ENCODE measurements around the gene CA10.

Gene CA10

DNA sequence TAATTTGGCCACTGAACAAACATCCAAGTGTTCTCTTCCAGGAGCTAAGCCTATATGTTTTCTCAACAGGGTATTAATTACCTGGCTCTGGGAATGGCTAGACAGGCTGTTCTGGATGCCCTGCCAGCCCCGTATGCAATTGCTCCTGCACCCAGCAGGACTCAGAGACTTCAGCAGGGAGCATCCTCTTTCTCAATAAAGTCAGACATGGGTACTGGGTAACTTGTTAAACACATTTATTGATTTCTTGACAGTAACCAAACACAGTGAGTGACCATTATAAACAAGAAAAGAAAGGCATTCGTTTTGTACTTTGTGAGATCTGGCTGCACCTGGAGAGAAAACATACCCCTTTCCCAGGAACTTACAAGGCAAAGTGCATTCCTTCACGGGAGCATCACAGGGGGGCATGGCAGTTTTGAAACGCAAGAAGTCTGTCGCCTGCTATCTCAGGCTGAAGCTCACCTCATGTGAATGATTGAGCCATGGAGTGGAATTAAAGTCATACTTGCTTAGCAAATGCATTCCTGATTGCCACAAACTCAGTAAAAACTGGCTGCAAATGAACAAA is 528.3 kb downstream of the CA10 start:
- FAIRE-seq, result no peak

DNA sequence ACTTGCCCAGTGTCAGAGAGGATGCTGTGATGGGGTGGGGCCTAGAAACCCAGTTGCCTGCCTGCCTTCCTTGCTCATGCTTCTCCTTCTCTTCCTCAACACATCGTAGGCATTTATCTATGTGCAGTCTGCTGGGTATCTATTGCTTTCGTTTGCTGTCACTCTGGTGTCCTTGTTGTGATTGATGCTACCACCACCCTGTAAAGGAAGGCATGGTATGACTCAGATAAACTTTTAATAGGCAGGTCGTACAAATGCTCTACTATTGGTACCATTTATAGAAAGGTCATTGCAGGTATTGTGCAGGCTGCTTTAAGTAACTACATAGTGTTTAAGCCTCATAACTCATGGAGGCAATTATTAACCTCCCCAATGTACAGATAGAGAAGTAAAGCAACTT is 529.3 kb downstream of the CA10 start:
- FAIRE-seq, result no peak

- no peak for FAIRE-seq
Observed at GRCh38 chr17:51627779-51628178, 530.7 kb downstream of the CA10 start.

DNA sequence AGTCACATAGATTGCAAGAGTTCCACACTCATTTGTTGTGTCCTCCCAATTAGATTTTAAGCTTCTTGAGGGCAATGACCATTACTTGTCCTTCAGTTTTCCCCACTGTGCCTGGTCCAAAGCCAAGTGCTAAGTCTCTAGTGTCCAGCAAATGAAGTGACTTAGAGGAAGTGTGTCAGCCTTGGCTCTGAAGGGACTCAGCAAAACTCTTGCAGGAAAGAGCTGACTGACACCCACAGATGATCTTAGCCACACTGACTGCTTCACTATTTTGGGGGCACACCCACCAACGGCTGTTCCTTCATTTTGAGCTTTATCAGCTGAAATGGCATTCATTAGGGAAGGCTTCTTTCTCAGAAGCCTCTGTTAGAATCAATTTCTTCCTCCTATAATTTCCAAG is 540.0 kb downstream of the CA10 start:
- FAIRE-seq, result no peak

GRCh38 chr17:51617986-51618385 is 540.5 kb downstream of the CA10 start:
- FAIRE-seq, result no peak

- FAIRE-seq, result no peak
Observed at GRCh38 chr17:51613255-51613654, 545.3 kb downstream of the CA10 start.

DNA sequence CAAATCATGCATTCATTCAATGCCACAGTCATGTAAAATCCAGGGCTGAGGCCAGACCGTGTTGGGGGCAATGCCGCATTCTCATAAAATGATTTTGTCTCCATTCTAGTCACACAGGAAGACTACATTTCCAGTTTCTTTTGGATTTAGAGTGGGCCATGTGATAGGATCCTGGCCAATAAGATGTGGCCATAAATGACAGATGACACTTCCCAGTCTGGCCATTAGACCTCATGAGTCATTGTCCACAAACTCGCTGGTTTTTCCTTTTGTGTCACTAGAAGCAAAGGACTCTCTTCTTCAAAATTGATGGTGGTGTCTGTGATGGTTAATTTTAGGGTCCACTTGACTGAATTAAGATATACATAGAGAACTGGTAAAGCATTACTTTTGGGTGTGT is 545.8 kb downstream of the CA10 start:
- FAIRE-seq, result no peak

DNA sequence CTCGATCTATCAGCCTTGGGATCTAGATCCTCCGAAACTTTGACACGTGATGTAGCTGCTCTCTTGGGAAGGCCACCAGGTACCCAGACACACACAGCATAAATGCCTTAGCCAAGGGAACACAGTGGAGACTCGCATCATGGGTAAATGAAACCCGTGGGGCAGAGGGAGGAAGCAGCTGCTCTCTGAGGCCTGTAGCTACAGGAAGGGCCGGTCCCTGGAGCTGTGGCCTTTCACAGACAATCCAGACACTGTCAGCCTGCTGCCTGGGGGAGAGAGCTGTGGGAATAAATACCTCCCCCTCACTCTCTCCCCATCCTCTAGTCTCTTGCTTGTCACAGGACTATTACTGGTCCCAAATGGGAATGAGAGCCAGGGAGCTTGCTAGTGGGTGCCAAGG is 546.9 kb downstream of the CA10 start:
- no peak for FAIRE-seq

GRCh38 chr17:51610834-51611233 is 547.7 kb downstream of the CA10 start:
- FAIRE-seq, result no peak

- FAIRE-seq, result no peak
Observed at GRCh38 chr17:51610155-51610554, 548.4 kb downstream of the CA10 start.

DNA sequence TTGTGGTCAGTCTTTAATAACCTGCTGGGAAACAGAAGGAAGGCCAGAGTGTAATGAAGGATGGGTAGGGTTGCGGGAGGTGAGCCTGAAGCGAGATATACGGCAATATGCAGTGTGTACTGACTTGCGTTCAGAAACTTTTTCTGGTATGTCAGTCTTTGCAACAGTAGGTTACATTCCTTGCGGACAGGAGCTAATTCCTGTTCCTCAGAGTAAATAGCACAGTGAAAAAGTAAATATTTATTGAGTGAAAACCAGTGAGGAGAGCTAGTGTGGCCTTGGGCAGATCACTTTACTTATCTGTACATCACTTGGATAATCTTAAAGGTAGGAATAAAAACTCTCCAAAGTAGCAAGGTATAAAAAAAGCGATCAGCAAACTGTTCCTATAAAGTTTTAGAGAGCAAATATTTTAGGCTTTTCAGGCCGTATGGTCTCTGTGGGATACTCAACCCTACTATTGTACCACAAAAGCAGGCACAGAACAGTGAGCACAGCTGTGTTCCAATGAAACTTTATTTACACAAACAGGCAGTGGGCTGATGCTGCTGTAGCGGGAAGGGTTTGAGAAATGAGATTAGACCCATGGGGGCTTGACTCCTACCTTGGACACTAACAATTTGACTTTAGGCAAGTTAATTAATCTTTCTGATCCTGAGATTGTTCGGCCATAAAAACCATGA is 550.1 kb downstream of the CA10 start:
- no peak for FAIRE-seq

DNA sequence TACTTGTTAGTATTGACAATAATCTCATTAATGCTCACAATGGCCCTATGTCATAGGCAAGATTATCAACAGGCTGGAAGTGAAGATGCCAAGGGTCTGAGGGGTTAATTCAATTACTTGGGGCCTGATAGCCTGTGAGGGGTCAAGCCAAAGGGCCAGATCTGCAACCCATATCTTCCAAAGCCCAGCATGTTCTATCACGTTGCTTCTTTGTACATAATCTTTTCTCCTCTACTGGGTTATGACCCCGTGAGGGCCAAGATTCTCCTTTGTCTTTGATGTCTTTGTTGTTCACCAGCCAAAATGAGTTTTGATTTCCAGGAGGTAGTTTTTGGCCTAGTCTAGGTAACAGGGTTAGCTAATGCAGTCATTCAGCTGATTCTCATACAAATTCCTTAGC is 551.0 kb downstream of the CA10 start:
- no peak for FAIRE-seq

- FAIRE-seq, result no peak
Observed at GRCh38 chr17:51604299-51605020, 554.1 kb downstream of the CA10 start.

DNA sequence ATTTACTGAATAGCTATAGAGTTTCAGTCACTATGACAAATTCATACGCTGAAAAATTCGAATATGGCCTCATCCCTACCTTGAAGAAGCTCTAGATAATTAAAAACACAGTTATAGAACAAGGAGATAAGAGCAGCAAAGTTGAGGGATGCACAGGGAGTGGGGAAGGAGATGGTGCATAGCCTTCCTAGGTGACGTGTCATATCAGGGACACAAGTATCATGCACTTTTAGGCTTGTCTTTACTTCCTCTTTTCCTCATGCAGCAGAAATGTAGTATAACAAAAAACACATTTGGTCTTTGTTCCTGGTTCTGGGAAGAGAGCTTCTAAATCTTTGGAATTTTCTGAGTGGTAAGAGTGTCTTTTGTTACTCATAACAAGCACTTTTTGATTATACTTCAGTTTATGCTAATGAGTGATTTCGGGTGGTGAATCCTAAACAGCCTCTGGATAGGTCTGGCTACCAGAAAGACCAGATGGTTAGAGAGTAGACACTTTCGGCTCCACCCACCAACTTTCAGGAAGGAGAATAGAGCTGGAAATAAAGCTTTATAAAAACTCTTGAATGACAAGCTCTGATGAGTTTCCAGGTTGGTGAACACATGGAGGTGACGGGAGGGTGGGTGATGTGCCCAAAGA is 556.8 kb downstream of the CA10 start:
- FAIRE-seq, result no peak

DNA sequence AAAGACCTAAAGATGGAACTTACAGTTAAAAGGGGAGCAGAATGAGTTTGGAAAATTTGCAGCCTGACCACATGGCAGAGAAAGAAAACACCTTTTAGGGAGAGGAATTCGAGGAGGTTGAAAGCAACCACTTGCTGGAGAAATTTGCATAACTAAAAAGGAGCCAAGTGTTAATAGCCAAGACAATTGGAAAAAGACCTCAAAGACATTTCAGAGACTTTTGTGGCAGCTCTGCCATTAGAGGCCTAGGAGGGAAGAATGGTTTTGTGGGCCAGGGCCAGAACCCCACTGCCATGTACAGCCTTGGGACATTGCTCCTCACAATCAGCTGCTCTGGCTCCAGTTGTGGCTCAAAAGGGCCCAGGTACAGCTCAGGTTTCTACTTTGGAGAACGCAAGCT is 559.7 kb downstream of the CA10 start:
- no peak for FAIRE-seq

- no peak for FAIRE-seq
Observed at GRCh38 chr17:51597345-51597744, 561.2 kb downstream of the CA10 start.

- FAIRE-seq, result no peak
Observed at GRCh38 chr17:51595826-51596398, 562.6 kb downstream of the CA10 start.

DNA sequence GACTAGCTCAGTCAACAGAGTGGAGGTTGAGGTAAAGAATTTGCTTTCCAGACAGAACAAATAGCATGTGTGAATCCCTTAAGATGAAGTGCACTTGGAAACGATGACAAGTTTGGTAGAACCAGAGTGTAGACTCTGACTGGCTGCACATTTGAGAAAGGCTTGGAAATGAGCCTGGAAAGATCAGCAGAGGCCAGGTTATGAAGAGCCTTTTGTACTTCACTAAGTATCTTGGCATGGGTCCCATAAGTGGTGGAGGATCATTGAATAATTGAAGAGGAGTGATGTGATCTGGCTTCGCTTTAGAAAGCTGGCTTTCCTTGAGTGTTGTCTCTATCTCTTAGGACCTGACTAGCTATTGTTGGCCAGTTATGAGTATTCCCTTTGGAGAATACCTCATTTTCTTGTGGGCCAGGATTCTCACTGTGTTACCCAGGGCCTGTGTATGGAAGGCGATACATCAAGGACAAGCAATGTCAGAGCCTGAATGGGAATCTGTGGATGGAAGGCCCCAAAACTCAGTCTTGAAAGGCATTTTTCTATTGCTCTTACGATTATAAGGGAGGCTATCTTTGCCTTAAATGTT is 568.4 kb downstream of the CA10 start:
- FAIRE-seq, result no peak

GRCh38 chr17:51588063-51588462 is 570.5 kb downstream of the CA10 start:
- FAIRE-seq, result no peak

DNA sequence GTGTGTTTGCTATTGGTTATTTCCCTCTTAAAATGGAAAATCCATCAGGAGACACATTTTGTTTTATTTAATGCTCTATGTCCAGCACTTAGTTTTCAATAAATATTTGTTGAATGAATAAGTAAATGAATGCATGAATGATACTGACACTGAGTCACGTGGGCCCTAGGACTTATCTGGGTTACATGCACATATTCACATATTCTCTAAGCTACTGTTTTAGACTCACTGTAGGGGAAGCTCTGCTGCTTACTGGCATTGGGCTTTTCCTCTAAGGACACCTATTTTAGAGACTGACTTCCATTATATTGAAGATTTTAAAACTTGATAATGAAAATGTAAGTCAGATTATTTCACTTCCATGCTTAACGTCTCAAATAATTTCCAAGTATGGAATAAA is 571.0 kb downstream of the CA10 start:
- no peak for FAIRE-seq

DNA sequence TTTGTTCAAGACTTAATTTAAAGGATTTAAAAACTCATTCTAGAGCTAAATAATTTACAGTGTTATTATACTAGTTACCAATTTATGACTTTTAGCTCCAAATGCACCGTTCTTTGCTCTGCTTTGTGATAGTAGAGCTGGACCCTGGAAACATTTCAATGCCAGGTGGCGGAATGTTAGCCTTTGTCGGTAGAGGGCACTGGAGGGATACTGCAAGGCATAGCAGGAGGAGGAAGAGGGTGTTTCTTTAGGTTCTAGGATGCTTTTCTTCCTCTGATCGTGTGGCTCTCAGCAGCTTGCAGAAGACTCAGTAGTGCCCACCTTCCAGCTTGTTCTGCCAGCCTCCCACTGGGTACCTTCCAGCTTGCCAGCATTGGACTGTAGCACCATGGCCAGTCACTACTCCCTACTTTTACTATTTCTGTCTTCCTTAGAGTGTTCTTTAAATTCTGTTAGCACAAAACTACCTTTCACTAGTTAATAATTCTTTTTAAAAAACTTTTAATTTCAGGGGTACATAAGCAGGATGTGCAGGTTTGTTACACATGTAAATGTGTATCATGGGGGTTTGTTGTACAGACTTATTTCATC is 572.9 kb downstream of the CA10 start:
- FAIRE-seq, result no peak

DNA sequence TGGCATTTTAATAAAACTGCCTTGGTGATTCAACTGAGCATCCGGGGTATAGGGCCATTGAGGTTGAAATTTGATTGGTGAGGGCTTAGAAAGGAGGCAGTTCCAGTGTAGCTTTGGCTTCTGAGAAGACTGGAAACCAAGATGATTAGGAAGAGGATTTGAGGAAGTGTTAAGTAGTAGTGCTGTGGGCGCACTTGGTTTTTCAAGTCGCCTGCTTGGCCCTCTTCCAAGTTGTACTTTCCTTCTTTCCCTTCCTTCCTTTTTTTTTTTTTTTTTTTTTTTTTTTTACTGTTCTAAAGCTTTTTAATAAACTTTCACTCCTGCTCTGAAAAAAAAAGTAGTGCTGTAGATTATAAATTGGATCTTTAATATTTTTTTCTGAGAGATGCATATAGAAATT is 577.6 kb downstream of the CA10 start:
- no peak for FAIRE-seq
